C4-2B (cell line): Measurements from ENCODE around the gene SYCE3.

Experiments used
- H3K27ac ChIP-seq: fragments of 450-650 bp; 2 replicates; pipeline ENCODE4 v1.5.1; 2017
- ZFX ChIP-seq: fragments of 450-650 bp; IDR thresholded peaks from 2 replicates; pipeline ENCODE4 v1.6.1; 2017
- TF ChIP-seq, protein P1 (sequence below): fragments of 450-650 bp; conservative IDR thresholded peaks from 2 replicates; pipeline ENCODE4 v1.5.1; 2017; ENCODE audit warnings: mild to moderate bottlenecking

Gene SYCE3

DNA sequence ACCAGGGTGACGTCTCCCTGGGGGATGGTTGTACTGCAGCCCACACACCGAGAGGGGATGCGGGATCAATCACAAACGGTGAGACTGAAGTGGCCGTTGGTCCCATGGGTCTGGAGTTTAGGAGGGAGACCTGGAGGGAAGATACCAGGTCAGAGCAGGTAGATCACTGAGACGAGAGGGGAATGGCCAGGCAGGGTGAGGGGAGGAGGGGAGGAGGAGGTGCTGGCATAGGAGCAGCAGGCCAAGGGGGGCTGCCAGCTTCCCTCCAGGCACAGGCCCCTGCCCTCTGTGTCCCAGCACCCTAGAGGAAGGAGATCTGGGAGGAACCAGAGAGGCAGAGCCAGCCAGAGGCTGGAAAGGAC is 44.9 kb upstream of the SYCE3 start:
- TF ChIP-seq, protein P1, sequence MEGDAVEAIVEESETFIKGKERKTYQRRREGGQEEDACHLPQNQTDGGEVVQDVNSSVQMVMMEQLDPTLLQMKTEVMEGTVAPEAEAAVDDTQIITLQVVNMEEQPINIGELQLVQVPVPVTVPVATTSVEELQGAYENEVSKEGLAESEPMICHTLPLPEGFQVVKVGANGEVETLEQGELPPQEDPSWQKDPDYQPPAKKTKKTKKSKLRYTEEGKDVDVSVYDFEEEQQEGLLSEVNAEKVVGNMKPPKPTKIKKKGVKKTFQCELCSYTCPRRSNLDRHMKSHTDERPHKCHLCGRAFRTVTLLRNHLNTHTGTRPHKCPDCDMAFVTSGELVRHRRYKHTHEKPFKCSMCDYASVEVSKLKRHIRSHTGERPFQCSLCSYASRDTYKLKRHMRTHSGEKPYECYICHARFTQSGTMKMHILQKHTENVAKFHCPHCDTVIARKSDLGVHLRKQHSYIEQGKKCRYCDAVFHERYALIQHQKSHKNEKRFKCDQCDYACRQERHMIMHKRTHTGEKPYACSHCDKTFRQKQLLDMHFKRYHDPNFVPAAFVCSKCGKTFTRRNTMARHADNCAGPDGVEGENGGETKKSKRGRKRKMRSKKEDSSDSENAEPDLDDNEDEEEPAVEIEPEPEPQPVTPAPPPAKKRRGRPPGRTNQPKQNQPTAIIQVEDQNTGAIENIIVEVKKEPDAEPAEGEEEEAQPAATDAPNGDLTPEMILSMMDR: no peak
- no peak for TF ChIP-seq ZFX
- H3K27ac ChIP-seq: no peak overlapping the region

DNA sequence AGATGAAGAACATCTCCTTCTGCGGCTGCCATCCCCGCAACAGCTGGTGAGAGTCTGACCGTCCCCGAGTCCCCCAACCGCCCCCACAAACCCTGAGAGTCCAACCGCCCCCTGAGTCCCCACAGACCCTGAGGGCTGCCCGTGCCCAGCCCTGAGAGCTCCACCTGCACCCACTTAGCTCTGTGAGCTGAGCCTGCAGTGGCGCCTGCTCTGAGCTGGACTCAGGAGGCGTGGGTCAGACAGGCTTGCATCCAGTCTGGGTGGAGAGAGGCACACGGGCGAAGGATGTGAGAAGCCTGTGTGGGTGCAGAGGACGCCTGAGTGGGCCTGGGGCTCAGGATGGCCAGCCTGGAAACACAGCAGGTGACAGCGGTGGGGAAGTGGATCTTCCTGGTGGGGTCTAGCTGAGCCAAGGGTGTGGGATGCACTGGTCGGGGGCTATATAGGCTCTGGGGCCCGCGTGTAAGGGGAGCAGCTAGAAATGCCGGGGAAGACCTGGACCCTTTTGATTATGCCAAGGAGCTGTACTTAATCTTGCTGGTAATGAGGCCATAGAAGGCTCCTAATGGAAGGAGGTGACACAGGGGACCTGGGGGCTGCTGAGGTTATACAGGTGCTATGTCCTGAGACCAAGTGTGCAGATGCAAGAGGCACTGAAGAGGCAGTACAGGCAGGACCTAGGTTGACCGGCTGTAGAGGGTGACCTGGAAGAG is 44.4 kb upstream of the SYCE3 start:
- no peak overlapping the region for H3K27ac ChIP-seq
- TF ChIP-seq, protein P1: no peak
- TF ChIP-seq ZFX: no peak

DNA sequence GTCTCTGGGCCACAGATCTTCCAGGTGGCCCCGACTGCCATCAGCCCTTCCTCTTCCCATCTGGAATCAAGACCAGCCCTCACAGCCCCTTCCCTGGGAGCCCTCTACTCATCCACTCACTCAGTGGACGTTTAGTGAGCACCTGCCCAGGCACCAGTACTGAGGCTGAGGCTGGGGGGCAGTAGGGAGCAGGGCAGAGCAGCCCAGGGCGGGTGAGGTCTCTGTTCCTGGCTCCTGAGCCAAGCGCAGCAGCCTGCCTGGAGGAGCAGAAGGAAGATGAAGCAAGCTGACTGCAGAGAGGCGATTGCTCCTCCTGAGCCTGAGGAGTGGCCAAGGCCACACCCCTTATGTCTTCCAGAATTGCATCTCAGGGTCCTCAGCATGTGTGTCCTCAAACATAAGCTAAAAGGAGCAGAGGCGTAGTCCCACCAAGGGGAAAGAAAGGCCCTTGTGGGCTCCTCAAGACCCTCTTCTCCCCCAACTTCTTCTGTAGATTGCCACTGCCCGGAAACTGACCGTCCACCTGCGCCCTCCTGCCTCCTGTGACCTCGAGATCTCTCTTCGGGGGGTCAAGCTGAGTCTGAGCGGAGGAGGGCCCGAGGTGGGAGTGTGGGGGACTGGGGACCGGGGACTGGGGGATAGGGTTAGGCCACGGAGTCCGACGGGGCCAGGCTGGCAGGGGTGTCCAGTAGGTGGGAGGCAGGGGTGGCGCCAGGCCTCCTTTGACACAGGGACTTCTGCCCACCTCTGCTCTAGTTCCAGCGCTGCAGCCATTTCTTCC is 43.6 kb upstream of the SYCE3 start:
- no peak for TF ChIP-seq ZFX
- TF ChIP-seq, protein P1: no peak; the same call in 1 of the 2 replicates
- H3K27ac ChIP-seq: no peak overlapping the region

DNA sequence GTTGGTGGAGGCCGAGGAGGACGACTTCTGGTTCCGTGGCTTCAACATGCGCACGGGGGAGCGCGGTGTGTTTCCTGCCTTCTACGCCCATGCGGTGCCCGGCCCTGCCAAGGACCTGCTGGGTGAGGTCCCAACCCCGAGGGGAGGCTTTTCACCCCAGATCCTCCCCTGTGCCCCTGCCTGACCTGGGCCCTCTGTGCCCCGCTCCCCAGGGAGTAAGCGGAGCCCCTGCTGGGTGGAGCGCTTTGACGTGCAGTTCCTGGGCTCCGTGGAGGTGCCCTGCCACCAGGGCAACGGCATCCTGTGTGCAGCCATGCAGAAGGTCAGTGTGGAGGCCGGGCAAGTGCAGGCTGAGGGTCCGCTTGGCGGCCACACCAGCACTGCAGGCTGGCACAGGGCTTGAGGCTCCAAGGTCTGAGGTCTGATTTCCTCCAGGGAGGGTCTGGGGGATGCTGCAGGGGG is 42.9 kb upstream of the SYCE3 start:
- H3K27ac ChIP-seq: no peak overlapping the region
- TF ChIP-seq, protein P1: no peak
- TF ChIP-seq ZFX: no peak

DNA sequence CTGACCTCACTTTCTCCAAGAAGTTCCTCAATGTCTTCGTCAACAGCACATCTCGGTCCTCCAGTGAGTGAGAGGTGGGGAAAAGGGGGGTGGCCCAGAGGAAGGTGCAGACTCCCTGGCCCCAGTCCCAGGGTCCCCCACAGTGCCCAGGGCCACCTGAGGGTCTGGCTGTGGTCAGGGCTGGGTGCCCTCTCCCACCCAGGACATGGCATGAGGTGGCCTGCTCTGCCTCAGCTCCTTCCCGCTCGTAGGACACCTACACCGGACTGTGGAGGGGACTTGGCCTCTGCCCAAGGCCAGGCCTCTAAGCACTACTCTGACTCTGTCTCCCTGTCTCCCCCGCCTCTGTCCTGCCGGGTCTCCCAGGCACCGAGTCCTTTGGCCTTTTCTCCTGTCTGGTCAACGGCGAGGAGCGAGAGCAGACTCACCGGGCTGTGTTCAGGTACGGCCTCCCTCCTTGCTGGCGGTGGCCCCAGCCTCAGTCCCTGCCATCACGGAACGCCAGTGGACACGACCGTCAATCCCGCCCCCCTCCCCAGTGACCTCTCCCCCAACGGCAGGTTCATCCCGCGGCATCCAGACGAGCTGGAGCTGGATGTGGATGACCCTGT is 42.4 kb upstream of the SYCE3 start:
- no peak overlapping the region for H3K27ac ChIP-seq
- TF ChIP-seq ZFX: no peak
- TF ChIP-seq, protein P1: no peak

DNA sequence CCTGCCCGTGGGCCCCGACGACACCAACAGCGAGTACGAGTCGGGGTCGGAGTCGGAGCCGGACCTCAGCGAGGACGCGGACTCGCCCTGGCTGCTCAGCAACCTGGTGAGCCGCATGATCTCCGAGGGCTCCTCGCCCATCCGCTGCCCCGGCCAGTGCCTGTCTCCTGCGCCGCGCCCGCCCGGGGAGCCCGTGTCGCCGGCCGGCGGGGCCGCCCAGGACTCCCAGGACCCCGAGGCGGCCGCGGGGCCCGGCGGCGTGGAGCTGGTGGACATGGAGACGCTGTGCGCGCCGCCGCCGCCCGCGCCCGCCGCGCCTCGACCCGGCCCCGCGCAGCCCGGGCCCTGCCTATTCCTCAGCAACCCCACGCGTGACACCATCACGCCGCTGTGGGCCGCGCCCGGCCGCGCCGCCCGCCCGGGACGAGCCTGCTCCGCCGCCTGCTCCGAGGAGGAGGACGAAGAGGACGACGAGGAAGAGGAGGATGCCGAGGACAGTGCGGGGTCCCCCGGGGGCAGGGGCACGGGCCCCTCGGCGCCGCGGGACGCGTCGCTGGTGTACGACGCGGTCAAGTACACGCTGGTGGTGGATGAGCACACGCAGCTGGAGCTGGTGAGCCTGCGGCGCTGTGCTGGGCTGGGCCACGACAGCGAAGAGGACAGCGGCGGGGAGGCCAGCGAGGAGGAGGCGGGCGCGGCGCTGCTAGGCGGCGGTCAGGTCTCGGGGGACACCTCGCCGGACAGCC is 41.7 kb upstream of the SYCE3 start:
- no peak overlapping the region for H3K27ac ChIP-seq
- TF ChIP-seq ZFX: no peak
- TF ChIP-seq, protein P1: no peak
